HG03558 (cell line): ENCODE results near the gene GMDS.

Source experiments
- ATAC-seq: cut with Tn5 transposase; IDR thresholded peaks from one replicate; pipeline ENCODE4 v1.9.1; 2021; ENCODE audit warnings: moderate number of reproducible peaks; ENCODE audit not compliant: unreplicated experiment; ENCODE audit errors: extremely low read depth

Gene GMDS

GRCh38 chr6:1827984-1828793 is 417.2 kb downstream of the GMDS start:
- no peak for ATAC-seq

GRCh38 chr6:1825926-1826325 is 419.5 kb downstream of the GMDS start:
- ATAC-seq = no peak

GRCh38 chr6:1825277-1825676 is 420.1 kb downstream of the GMDS start:
- no peak for ATAC-seq

GRCh38 chr6:1821513-1822183 is 423.8 kb downstream of the GMDS start:
- no peak for ATAC-seq

GRCh38 chr6:1821164-1821512 is 424.3 kb downstream of the GMDS start:
- no peak for ATAC-seq

DNA sequence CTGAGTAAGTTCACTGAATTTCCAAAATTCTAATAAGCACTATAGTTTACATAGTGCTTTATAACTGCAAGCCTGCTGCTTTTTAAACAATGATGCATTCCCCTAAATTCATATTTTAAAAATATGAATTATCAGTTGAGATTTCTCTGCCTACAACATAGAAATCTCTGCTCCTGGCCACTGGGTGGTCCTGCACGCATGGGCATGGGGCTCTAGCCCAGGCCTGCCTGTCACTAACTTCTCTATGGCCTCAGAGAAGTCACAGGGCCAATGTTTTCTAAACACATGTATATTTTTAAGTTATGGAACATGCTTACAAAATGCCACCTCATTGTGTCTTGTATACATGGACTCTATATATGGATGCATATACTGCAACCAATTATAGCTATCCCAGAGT is 424.7 kb downstream of the GMDS start:
- ATAC-seq = no peak

DNA sequence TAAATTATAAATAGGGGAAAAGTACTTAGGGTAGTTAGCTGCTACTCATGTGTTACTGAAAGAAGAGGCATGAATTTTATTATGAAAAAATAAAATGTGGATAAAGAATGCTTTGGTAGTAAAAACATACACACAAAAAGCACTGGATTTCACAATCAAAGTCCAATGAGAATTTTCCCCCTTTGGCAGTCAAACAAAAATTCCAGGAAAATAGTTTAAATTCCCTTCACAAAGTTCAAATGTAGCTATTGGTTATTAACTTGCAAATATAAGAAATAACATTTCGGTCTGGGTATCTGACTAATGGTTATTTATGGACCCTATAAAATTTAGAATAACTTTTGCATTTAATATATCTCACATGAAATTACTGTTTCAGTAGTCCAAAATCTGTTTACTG is 425.2 kb downstream of the GMDS start:
- no peak for ATAC-seq

DNA sequence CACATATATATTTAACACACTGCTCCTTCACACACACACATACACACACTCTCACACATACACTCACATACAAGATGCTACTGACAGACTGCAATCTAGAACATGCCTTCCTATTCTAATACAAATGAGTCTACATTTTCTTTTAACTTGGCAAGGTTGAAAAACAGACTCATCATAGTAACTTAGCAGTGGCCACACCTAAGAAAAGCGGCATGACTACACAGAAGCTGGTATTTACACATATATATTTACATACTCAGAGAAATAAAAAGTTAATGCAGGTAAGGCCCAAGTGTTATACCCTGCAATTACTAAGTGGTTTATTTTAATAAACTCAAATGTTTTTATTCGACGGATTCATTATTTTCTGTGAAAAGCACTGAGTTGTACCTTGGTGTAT is 426.4 kb downstream of the GMDS start:
- no peak for ATAC-seq

- ATAC-seq = no peak
Observed at GRCh38 chr6:1817033-1817761, 428.2 kb downstream of the GMDS start.

DNA sequence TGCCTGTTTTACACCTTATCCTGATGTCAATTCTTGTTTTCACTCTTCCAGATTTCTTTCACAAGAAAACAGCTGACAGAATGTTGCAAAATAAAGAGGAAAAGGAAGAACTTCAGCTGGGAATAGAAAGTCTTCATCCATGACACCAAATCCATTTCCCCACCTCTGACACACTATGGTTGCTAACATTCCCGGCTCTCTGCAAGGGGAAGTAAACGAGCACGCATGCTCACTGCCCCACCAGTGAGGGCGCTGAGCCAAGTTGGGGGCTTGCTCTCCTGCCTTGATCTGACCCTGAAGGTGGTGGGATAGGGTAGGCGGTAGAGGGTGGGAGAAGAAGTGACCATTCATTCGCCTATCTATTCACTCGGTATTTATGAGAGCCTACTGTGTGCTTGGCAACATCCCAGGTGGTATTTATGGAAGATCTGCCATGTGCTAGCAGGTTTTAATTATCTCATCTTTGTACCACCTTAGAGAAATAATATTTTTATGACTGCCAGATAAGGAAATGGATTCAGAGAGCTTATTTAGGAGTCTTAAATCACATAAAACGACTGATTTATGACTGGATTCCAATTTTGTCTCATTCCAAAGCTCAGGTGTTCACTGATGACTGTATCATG is 429.5 kb downstream of the GMDS start:
- ATAC-seq = no peak

- no peak for ATAC-seq
Observed at GRCh38 chr6:1814279-1814678, 431.1 kb downstream of the GMDS start.

- ATAC-seq = no peak
Observed at GRCh38 chr6:1812487-1812886, 432.9 kb downstream of the GMDS start.

DNA sequence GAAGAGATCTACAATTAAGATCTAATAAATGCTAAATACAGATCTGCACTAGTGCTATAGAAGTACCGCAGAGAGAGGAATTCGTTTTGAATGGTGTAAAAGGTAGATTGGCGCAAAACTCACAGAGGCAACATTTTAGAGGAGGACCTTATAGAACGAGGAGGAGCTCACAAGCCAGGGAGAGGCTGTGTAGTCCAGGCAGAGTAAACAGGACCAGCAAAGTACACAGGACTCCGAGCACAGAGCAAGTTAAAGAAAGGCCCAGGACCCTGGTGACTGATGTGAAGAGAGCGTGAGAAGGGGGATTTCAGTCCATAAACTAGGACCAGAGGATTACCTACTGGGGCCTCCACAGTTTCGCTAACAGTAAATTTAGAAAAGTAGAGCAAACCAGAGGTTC is 433.4 kb downstream of the GMDS start:
- no peak for ATAC-seq

GRCh38 chr6:1810880-1811279 is 434.5 kb downstream of the GMDS start:
- no peak for ATAC-seq

GRCh38 chr6:1809291-1809988 is 436.0 kb downstream of the GMDS start:
- ATAC-seq = no peak

GRCh38 chr6:1806935-1807334 is 438.5 kb downstream of the GMDS start:
- no peak for ATAC-seq

DNA sequence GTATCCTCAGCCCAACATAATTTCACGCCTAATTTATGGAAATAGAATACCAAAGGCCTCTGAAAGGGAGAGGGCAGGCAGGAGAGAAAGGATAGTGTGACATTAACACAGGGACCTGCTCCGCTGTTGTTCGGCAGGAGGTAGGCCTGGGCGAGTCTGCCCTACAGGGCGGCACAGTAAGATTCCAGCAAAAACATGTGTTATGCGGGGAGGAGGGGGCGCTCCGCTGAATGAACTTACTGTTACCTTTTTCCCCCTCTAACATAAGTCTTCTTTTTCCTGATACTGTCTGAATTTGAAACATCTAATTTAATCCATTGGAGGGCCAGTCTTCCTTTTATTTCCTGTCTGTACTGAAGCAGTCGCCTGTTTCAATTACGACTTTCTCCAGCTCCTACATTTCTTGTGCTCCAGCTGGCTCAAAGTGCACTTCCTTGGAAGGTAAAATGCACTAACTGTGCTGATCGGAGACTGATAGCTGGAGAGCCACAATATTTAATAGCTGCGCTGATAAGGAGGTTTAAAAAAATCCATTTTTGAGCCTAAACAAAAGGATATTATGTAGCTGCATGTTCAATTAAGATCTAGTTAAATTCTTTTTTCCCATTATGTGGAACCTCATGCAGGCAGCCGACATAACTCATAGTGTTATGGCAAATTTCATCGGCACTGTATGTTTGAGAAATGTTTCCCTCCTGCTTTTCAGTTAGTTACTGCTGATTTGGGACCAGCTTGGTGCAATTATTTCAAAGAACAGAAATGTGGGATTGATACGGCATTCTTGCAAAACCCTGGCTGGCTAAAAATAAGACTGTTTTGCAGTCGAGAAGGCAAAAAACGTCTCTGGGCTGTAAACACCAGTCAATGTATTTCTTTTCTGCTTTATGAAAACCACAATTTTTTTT is 442.7 kb downstream of the GMDS start:
- no peak for ATAC-seq

DNA sequence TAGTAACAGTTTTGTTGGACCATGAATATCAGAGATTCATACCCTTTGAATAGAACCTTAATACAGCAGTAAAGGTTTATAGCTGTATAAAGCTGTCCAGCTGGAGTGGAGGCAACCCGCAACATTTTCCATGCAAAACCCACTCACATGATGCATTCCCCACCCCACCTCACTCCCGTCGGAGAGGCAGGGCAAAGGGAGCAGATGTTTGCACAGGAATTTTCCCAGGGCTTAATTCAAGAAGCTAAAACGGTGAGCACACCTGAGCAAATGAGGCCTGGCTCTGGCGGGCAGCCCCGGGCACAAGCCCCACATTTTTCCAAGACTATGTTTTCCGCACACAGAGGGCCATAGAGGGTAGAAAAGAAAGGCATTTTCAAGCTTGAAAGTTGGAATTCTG is 444.0 kb downstream of the GMDS start:
- no peak for ATAC-seq

DNA sequence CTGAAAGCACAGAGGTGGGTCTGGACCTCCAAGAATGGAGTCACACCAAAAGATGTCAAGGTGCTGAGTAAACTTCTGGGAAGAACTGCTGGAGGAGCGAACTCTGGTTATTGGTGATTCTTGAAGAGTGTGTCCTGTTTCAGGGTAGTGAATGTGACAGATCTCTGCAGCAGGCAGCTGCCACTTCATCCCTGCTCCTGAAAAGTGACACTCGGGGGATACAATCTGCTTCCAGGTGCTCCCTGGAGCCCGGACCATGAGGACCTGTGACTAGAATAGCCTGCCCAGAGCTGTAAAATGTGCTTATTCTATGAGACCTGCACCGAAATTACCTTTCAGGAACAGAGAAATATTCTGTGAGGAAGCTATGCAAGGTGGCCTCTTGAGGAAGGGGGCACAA is 444.6 kb downstream of the GMDS start:
- ATAC-seq = no peak
